ENCODE data around the gene IL11RA. TPM values are rescaled to one million over a fixed set of nuclear protein-coding genes. Genes with fewer than 3 reads are reported as not detected.

IL11RA gene
- total RNA-seq, 1 donor from 2014 or later, result 112 TPM

DNA sequence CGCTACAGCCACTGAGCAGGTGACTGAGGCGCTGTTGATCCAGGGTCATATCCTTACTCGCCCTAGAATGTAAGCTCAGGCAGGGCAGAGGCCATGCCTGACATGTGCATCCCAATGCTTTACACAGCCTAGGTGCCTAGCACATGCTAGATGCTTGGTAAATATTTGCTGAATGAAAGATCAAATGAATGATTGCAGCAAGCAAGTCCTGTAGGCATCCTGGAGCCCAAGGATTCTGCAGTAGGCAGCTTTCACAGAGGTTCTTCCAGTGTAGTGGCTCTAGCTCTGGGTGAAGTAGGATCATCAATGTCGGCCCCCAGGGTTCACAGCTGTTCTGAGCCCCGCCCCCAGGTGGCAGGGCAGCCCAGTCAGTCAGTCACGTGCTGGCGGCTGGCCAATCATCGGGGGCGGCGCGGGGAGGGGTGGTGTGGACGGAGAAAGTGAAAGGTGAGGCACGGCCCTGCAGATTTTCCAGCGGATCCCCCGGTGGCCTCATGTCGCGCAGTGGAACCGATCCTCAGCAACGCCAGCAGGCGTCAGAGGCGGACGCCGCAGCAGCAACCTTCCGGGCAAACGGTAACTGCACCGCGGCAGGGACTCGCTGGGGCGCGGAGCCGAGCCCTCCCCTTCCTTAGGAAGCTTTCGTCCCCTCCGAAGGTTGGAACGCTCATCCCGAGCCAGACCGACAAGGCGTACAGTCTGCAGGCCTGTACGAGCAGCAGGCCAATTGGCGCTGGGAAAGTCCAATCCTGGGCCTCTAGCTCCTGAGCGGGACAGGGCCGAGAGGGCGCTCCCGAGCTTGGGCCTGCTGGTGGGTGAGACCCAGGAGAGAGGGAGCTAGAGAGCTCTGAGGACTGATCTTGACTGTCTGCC, 5.5 kb upstream of the IL11RA start, which contains the start of gene GALT:
Gene GALT, plus strand, starts transcription at position 465 of the 873 bp plus-strand sequence. Its CDS starts 30 bp downstream, at position 495.
- Mint-ChIP-seq H3K4me3 (peak within 1 kb of the TSS; percentile 87), H3K4me1 (peaks cover 28% of the 10 kb centered on the region), H3K9me3 (no peaks in the 10 kb centered on the region), H3K27ac (peak within 1 kb of the TSS; percentile 93), H3K36me3 (peaks cover 6% of the 10 kb centered on the region), H3K27me3 (ENCODE audit: low read depth) (no peaks in the 10 kb centered on the region)
- DNase-seq (ENCODE audit: low spot score in 2 of 2, unreplicated experiment in 2 of 2), result peak; percentile 84 to 91
- TF ChIP-seq CTCF (IDR thresholded peaks at IDR 0.05; ENCODE audit: unreplicated experiment), result no peak

- Mint-ChIP-seq H3K4me1 (peaks cover 33% of the 10 kb centered on the region), H3K27me3 (ENCODE audit: low read depth) (no peaks in the 10 kb centered on the region), H3K4me3 (peak overlapping the region; percentile 87), H3K9me3 (no peaks in the 10 kb centered on the region), H3K27ac (peak overlapping the region; percentile 93), H3K36me3 (peaks cover 6% of the 10 kb centered on the region)
- no peak for DNase-seq (ENCODE audit: low spot score in 2 of 2, unreplicated experiment in 2 of 2)
- no peak for TF ChIP-seq CTCF (IDR thresholded peaks at IDR 0.05; ENCODE audit: unreplicated experiment)
These were observed 4.9 kb upstream of the IL11RA start for GRCh38 chr9:34647084-34647403.

DNA sequence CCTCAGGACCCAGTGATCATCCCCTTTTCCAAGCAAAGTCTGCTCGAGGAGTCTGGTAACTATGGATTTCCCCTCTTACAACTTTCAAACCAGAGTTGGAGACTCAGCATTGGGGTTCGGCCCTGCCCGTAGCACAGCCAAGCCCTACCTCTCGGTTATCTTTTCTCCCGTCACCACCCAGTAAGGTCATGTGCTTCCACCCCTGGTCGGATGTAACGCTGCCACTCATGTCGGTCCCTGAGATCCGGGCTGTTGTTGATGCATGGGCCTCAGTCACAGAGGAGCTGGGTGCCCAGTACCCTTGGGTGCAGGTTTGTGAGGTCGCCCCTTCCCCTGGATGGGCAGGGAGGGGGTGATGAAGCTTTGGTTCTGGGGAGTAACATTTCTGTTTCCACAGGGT, 4.3 kb upstream of the IL11RA start:
- DNase-seq (ENCODE audit: low spot score in 2 of 2, unreplicated experiment in 2 of 2), result no peak
- Mint-ChIP-seq H3K27me3 (ENCODE audit: low read depth) (no peaks in the 10 kb centered on the region), H3K4me3 (peak overlapping the region; percentile 87), H3K36me3 (peaks cover 6% of the 10 kb centered on the region), H3K9me3 (no peaks in the 10 kb centered on the region), H3K27ac (peak overlapping the region; percentile 93), H3K4me1 (peaks cover 39% of the 10 kb centered on the region)
- no peak for TF ChIP-seq CTCF (IDR thresholded peaks at IDR 0.05; ENCODE audit: unreplicated experiment)

DNA sequence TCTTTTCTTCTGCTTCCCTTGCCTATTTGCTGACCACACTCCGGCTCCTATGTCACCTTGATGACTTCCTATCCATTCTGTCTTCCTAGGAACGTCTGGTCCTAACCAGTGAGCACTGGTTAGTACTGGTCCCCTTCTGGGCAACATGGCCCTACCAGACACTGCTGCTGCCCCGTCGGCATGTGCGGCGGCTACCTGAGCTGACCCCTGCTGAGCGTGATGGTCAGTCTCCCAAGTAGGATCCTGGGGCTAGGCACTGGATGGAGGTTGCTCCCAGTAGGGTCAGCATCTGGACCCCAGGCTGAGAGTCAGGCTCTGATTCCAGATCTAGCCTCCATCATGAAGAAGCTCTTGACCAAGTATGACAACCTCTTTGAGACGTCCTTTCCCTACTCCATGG, 3.3 kb upstream of the IL11RA start:
- H3K9me3 Mint-ChIP-seq, result no peaks in the 10 kb centered on the region
- no peak overlapping the region for H3K27ac Mint-ChIP-seq
- no peak for DNase-seq (ENCODE audit: low spot score in 2 of 2, unreplicated experiment in 2 of 2)
- no peaks in the 10 kb centered on the region for H3K27me3 Mint-ChIP-seq (ENCODE audit: low read depth)
- H3K4me1 Mint-ChIP-seq, result peaks cover 46% of the 10 kb centered on the region
- H3K4me3 Mint-ChIP-seq, result no peak overlapping the region
- H3K36me3 Mint-ChIP-seq, result peaks cover 6% of the 10 kb centered on the region
- no peak for TF ChIP-seq CTCF (IDR thresholded peaks at IDR 0.05; ENCODE audit: unreplicated experiment)

- Mint-ChIP-seq H3K9me3 (no peaks in the 10 kb centered on the region), H3K27me3 (ENCODE audit: low read depth) (no peaks in the 10 kb centered on the region), H3K4me1 (peaks cover 66% of the 10 kb centered on the region), H3K27ac (peak overlapping the region; percentile 84), H3K4me3 (peak overlapping the region; percentile 71), H3K36me3 (peaks cover 6% of the 10 kb centered on the region)
- TF ChIP-seq CTCF (IDR thresholded peaks at IDR 0.05; ENCODE audit: unreplicated experiment), result no peak
- DNase-seq (ENCODE audit: low spot score in 2 of 2, unreplicated experiment in 2 of 2), result no peak
These were observed 1.2 kb upstream of the IL11RA start for GRCh38 chr9:34650816-34651215.
